Measurements from ENCODE around the gene KBTBD6. TPM values are rescaled to one million over a fixed set of nuclear protein-coding genes. Genes with fewer than 3 reads are reported as not detected.

The KBTBD6 gene
- total and polyA plus RNA-seq, 10 of the 15 experiments (the other 5 are each of a cell fraction or from before 2014, with no cell fraction given) = 1.9 to 5.3 (median 3.8) TPM

DNA sequence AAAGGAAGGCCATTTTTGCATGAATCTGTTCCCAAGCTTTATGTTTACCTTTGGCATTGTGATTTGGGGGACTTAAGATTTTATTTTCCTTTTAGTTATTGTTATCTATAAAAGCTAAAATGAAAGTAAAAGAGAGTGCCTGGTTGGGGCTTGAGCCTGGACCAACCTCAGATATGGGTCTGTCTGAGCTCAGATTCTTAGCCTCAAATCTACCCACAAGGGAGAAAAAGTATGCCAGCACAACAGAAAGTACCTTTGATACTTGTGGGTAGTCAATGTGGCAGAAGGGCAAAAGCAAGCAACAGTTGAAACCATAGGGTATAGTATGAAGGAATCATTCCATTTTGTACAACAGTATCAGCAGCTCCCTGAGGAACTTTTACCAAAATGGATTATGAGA lies 26.6 kb upstream of the KBTBD6 start (continued):
- TF ChIP-seq, protein P1, sequence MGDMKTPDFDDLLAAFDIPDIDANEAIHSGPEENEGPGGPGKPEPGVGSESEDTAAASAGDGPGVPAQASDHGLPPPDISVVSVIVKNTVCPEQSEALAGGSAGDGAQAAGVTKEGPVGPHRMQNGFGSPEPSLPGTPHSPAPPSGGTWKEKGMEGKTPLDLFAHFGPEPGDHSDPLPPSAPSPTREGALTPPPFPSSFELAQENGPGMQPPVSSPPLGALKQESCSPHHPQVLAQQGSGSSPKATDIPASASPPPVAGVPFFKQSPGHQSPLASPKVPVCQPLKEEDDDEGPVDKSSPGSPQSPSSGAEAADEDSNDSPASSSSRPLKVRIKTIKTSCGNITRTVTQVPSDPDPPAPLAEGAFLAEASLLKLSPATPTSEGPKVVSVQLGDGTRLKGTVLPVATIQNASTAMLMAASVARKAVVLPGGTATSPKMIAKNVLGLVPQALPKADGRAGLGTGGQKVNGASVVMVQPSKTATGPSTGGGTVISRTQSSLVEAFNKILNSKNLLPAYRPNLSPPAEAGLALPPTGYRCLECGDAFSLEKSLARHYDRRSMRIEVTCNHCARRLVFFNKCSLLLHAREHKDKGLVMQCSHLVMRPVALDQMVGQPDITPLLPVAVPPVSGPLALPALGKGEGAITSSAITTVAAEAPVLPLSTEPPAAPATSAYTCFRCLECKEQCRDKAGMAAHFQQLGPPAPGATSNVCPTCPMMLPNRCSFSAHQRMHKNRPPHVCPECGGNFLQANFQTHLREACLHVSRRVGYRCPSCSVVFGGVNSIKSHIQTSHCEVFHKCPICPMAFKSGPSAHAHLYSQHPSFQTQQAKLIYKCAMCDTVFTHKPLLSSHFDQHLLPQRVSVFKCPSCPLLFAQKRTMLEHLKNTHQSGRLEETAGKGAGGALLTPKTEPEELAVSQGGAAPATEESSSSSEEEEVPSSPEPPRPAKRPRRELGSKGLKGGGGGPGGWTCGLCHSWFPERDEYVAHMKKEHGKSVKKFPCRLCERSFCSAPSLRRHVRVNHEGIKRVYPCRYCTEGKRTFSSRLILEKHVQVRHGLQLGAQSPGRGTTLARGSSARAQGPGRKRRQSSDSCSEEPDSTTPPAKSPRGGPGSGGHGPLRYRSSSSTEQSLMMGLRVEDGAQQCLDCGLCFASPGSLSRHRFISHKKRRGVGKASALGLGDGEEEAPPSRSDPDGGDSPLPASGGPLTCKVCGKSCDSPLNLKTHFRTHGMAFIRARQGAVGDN (IDR thresholded peaks at IDR 0.05) = no peak
- TF ChIP-seq CHD2 (IDR thresholded peaks at IDR 0.05; ENCODE audit: borderline replicate concordance, low read depth, low read length) = no peak
- TF ChIP-seq GATAD2B (conservative IDR thresholded peaks at IDR 0.05; ENCODE audit: low read depth) = no peak
- no peak for TF ChIP-seq FOXK2 (IDR thresholded peaks at IDR 0.05)

DNA sequence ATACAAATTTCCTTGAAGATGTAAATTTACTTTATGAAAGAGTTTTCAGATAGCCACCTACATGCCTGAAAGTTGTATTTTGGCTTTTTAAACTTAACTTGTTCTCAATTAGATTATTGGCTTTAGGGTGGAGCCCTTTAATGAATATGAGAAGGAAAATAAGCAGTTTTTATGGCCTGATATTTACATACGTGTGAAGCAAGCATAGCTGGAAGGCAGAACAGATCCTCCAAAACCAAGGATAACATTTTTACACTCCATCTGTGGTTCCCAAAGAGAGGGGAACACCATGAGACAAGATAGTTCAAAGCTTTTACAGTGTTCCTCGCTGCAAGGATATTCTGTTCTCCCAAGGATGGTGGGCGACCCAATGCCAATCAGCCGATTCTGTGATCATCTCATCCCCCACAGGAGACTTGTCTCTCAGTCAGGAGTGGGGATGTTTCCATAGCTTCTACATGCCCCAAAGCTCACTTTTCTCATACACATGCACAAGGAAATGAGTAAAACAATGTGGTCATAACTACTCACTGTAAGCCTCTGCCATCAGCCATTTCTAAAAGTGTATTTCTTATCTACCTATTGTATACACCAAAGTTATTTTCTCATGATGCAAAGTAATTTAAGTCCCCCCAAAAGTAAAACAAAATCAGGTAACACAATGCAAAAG lies 24.6 kb upstream of the KBTBD6 start:
- Histone ChIP-seq H3K4me3 (no peak overlapping the region), H3K4me1 (ENCODE audit: control insufficient read depth, insufficient read depth, low read length) (no peaks in the 10 kb centered on the region), H3K36me3 (ENCODE audit: control insufficient read depth in 2 of 2, insufficient read depth in 2 of 2, low read length in 1 of 2) (no peaks in the 10 kb centered on the region), H3K79me2 (ENCODE audit: control insufficient read depth, insufficient read depth, low read length) (no peaks in the 10 kb centered on the region), H3K9me3 (replicated peaks; ENCODE audit: control insufficient read depth, insufficient read depth, low read length) (peaks cover 1% of the 10 kb centered on the region; the same call in 1 of the 3 replicates), H3K27me3 (replicated peaks in 1 of 2; ENCODE audit: control insufficient read depth in 2 of 2, insufficient read depth in 2 of 2, low read length in 1 of 2) (no peaks in the 10 kb centered on the region), H3K27ac (ENCODE audit: control insufficient read depth, insufficient read depth) (no peak overlapping the region), H2AFZ (ENCODE audit: control insufficient read depth, low read depth, low read length) (no peak overlapping the region), H3K9ac (ENCODE audit: control insufficient read depth, insufficient read depth, low read length) (no peak overlapping the region), H4K20me1 (ENCODE audit: control insufficient read depth, insufficient read depth) (no peaks in the 10 kb centered on the region), H3K4me2 (ENCODE audit: control insufficient read depth, insufficient read depth) (no peak overlapping the region)
- in situ Hi-C loops (cut with MboI) = no loop called here
- WGBS (ENCODE audit: insufficient coverage, insufficient replicate concordance, low lambda C conversion rate, missing lambda C conversion rate) = 98% methylated on average over 4 of the region's 4 CpGs
- ChIA-PET RAD21 (ENCODE audit: unreplicated experiment) (no interaction called here), CTCF (no interaction called here), SMC1A (ENCODE audit: uncharacterized antibody, unreplicated experiment) (interaction anchor here (1.1 to 1.2 kb wide), 2 partner anchors 15 to 83 kb away, joined by 3 read pairs; no protein-coding TSS in a partner anchor), POLR2A (no interaction called here)
- FAIRE-seq = no peak
- BruUV-seq (replicated peaks) = no TSS peak
- DNase-seq (ENCODE audit: low read depth, low spot score) = no peak
- ATAC-seq = no peak
- intact Hi-C loops (cut with micrococcal nuclease; ENCODE audit: unreplicated experiment) = no loop called here
- TF ChIP-seq, protein P2, sequence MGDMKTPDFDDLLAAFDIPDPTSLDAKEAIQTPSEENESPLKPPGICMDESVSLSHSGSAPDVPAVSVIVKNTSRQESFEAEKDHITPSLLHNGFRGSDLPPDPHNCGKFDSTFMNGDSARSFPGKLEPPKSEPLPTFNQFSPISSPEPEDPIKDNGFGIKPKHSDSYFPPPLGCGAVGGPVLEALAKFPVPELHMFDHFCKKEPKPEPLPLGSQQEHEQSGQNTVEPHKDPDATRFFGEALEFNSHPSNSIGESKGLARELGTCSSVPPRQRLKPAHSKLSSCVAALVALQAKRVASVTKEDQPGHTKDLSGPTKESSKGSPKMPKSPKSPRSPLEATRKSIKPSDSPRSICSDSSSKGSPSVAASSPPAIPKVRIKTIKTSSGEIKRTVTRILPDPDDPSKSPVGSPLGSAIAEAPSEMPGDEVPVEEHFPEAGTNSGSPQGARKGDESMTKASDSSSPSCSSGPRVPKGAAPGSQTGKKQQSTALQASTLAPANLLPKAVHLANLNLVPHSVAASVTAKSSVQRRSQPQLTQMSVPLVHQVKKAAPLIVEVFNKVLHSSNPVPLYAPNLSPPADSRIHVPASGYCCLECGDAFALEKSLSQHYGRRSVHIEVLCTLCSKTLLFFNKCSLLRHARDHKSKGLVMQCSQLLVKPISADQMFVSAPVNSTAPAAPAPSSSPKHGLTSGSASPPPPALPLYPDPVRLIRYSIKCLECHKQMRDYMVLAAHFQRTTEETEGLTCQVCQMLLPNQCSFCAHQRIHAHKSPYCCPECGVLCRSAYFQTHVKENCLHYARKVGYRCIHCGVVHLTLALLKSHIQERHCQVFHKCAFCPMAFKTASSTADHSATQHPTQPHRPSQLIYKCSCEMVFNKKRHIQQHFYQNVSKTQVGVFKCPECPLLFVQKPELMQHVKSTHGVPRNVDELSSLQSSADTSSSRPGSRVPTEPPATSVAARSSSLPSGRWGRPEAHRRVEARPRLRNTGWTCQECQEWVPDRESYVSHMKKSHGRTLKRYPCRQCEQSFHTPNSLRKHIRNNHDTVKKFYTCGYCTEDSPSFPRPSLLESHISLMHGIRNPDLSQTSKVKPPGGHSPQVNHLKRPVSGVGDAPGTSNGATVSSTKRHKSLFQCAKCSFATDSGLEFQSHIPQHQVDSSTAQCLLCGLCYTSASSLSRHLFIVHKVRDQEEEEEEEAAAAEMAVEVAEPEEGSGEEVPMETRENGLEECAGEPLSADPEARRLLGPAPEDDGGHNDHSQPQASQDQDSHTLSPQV (IDR thresholded peaks at IDR 0.05) = no peak
- no peak for TF ChIP-seq RAD21 (IDR thresholded peaks at IDR 0.05; ENCODE audit: insufficient read depth, low read depth, low read length)
- no peak for TF ChIP-seq ZNF24 (IDR thresholded peaks at IDR 0.05)
- TF ChIP-seq, protein P3, sequence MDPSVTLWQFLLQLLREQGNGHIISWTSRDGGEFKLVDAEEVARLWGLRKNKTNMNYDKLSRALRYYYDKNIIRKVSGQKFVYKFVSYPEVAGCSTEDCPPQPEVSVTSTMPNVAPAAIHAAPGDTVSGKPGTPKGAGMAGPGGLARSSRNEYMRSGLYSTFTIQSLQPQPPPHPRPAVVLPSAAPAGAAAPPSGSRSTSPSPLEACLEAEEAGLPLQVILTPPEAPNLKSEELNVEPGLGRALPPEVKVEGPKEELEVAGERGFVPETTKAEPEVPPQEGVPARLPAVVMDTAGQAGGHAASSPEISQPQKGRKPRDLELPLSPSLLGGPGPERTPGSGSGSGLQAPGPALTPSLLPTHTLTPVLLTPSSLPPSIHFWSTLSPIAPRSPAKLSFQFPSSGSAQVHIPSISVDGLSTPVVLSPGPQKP (IDR thresholded peaks at IDR 0.05; ENCODE audit: low read depth, low read length) = no peak
- no peak for TF ChIP-seq RUNX3 (IDR thresholded peaks at IDR 0.05; ENCODE audit: low read length)
- no peak for TF ChIP-seq YY1 (IDR thresholded peaks at IDR 0.05; ENCODE audit: low read depth, low read length)
- no peak for TF ChIP-seq SRF (IDR thresholded peaks at IDR 0.05; ENCODE audit: low read depth in 2 of 2, low read length in 2 of 2)
- TF ChIP-seq, protein P4, sequence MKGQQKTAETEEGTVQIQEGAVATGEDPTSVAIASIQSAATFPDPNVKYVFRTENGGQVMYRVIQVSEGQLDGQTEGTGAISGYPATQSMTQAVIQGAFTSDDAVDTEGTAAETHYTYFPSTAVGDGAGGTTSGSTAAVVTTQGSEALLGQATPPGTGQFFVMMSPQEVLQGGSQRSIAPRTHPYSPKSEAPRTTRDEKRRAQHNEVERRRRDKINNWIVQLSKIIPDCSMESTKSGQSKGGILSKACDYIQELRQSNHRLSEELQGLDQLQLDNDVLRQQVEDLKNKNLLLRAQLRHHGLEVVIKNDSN (IDR thresholded peaks at IDR 0.05; ENCODE audit: borderline replicate concordance, extremely low read length, insufficient read depth, low read depth, low read length) = no peak

Measured in GM12878 (cell line).